RWPE2 (cell line): Measurements from ENCODE around the gene BICRAL.
"Not testable (repeated sequence)": the region's sequence is repeated elsewhere in the genome, so short reads cannot be mapped to it uniquely, and the experiment has no call there.

Experiments used
- ATAC-seq: fragments of 200-7000 bp; cut with Tn5 transposase; 3 replicates; pipeline ENCODE4 v1.9.1; 2021; ENCODE audit warnings: low read depth
- DNase-seq: peaks from one replicate; pipeline ENCODE4 v3.0.0-alpha.2; 2020; ENCODE audit warnings: low spot score
- H3K27ac ChIP-seq: fragments of 450-650 bp; 2 replicates; pipeline ENCODE4 v1.5.1; 2017; ENCODE audit warnings: mild to moderate bottlenecking; ENCODE audit not compliant: poor library complexity, severe bottlenecking
- H3K27me3 ChIP-seq: fragments of 250-450 bp; sonication (Bioruptor Pico); 2 replicates; pipeline ENCODE4 v1.5.1; 2021; ENCODE audit warnings: mild to moderate bottlenecking, moderate library complexity; ENCODE audit not compliant: insufficient read depth, poor library complexity, severe bottlenecking
- H3K36me3 ChIP-seq: fragments of 250-450 bp; sonication (Bioruptor Pico); 2 replicates; pipeline ENCODE4 v1.5.1; 2020; ENCODE audit warnings: low read depth, mild to moderate bottlenecking, moderate library complexity
- H3K4me1 ChIP-seq: fragments of 250-450 bp; sonication (Bioruptor Pico); 2 replicates; pipeline ENCODE4 v1.5.1; 2021; ENCODE audit warnings: mild to moderate bottlenecking, moderate library complexity; ENCODE audit not compliant: insufficient read depth, poor library complexity, severe bottlenecking
- H3K4me3 ChIP-seq: fragments of 250-450 bp; sonication (Bioruptor Pico); 2 replicates; pipeline ENCODE4 v1.5.1; 2021; ENCODE audit warnings: mild to moderate bottlenecking, moderate library complexity; ENCODE audit not compliant: severe bottlenecking
- H3K9me3 ChIP-seq: fragments of 250-450 bp; sonication (Bioruptor Pico); 2 replicates; pipeline ENCODE4 v1.5.1; 2021; ENCODE audit warnings: mild to moderate bottlenecking, moderate library complexity; ENCODE audit not compliant: severe bottlenecking
- TF ChIP-seq, protein P1 (sequence below): fragments of 450-650 bp; IDR thresholded peaks from one replicate; pipeline ENCODE4 v1.5.1; 2017; ENCODE audit warnings: mild to moderate bottlenecking, moderate library complexity; ENCODE audit not compliant: poor library complexity, severe bottlenecking

Gene BICRAL

DNA sequence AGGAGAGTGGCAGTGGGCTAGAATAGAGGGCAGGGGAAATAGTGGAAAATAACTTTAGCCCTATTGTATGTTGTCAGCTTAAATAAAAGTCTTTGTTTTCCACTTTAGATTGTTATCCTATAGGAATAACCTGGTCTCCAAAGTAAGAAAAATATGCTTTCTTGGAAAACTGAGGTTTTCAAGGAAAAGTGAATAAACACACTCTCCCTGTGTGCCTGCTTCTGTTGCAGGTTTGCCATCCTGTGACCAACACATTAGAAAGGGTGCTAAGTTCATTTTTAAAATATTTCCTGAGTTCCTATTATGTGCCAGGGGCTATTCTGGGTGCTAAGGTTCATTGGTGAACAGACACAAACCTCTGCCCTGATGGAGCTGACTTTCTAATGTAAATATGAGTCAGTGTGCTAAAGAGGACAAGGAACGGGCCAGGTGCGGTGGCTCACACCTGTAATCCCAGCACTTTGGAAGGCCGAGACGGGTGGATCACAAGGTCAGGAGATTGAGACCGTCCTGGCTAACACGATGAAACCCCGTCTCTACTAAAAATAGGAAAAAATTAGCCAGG lies 23.5 kb downstream of the BICRAL start:
- ATAC-seq (no peak; the same call in 2 of the 3 replicates), DNase-seq (no peak)
- TF ChIP-seq, protein P1, sequence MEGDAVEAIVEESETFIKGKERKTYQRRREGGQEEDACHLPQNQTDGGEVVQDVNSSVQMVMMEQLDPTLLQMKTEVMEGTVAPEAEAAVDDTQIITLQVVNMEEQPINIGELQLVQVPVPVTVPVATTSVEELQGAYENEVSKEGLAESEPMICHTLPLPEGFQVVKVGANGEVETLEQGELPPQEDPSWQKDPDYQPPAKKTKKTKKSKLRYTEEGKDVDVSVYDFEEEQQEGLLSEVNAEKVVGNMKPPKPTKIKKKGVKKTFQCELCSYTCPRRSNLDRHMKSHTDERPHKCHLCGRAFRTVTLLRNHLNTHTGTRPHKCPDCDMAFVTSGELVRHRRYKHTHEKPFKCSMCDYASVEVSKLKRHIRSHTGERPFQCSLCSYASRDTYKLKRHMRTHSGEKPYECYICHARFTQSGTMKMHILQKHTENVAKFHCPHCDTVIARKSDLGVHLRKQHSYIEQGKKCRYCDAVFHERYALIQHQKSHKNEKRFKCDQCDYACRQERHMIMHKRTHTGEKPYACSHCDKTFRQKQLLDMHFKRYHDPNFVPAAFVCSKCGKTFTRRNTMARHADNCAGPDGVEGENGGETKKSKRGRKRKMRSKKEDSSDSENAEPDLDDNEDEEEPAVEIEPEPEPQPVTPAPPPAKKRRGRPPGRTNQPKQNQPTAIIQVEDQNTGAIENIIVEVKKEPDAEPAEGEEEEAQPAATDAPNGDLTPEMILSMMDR = no peak
- H3K36me3 ChIP-seq = no peaks in the 10 kb centered on the region
- H3K4me1 ChIP-seq = peaks cover 8% of the 10 kb centered on the region
- H3K27me3 ChIP-seq = no peaks in the 10 kb centered on the region
- no peak overlapping the region for H3K4me3 ChIP-seq
- H3K27ac ChIP-seq = no peak overlapping the region
- no peaks in the 10 kb centered on the region for H3K9me3 ChIP-seq

DNA sequence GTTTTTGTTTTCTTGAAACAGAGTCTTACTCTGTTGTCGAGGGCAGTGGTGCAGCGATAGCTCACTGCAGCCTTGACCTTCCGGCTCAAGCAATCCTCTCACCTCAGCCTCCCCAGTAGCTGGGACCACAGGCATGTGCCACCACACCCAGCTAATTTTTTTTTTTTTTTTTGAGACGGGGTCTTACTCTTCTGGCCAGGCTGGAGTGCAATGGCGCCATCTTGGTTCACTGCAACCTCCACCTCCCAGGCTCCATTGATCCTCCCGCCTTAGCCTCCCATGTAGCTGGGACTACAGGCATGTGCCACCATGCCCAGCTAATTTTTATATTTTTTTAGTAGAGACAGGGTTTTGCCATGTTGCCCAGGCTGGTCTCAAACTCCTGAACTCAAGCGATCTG lies 24.5 kb downstream of the BICRAL start:
- H3K27ac ChIP-seq, H3K4me1 ChIP-seq, DNase-seq, ATAC-seq, H3K27me3 ChIP-seq, H3K9me3 ChIP-seq, H3K4me3 ChIP-seq, H3K36me3 ChIP-seq: not testable (repeated sequence)

DNA sequence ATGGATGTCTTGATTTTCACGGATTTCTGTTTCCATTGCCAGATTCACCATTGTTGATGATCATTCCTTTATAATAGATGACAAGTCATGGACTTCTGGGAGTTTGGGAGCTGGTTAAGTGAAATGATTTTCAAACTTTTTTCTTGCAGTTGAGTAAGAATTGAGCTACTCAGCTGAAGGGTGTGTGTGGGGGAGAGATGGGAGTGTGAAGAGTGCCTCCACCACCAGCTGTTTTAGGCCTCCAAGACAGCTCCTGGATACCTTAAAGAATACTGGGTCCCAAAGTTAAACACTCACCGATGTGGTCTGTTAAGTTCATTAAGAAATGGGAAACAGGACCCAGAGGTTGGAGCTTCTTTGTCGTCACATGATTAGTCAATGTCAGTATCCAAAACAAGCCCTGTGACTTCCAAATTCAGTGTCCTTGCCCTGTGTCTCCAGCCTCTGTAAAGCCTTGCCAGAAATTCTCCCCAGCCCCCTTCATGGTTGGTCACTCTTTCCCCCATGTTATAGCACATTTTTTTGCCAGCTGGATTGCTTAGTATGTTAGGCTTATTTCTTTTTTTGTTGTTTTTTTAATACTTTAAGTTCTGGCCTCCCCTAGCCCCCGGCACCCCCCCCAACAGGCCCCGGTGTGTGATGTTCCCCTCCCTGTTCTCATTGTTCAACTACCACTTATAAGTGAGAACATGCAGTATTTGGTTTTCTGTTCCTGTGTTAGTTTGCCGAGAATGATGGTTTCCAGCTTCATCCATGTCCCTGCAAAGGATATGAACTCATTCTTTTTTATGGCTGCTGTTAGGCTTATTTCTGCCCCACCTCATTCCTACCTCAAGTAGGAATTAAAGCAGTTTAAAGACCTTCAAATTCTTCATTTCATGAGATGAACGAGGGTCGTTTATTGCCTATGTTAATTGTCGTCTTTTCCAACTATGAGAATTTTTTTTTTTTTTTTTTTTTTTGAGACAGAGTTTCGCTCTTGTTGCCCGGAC lies 26.9 kb downstream of the BICRAL start:
- Histone ChIP-seq H3K4me1 (no peaks in the 10 kb centered on the region), H3K36me3 (no peaks in the 10 kb centered on the region), H3K9me3 (no peaks in the 10 kb centered on the region), H3K4me3 (no peak overlapping the region), H3K27ac (no peak overlapping the region), H3K27me3 (no peaks in the 10 kb centered on the region)
- TF ChIP-seq, protein P1 = no peak
- no peak for ATAC-seq
- DNase-seq = no peak

DNA sequence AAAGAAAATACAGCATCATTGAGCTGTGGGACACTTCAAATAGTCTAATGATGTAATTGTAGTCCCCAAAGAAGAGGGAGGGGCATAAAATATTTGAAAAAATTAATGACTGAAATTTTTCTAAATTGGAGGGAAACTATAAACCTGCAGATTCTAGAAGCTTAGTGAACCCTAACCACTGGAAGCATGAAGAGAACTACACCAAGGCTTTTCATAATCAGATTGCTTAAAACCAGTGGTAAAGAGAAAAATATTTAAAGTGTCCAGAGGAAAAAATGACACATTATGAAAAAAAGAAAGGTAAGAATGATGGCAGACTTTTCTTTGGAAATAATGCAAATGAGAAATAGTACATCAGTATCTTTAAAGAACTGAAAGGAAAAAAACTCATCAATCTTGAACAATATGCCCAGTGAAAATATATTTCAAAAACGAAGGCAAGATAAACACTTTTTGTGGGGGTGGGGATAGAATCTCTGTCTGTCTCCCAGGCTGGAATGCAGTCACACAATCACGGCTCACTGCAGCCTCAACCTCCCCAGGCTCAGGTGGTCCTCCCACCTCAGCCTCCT lies 31.3 kb downstream of the BICRAL start:
- Histone ChIP-seq H3K27me3 (no peaks in the 10 kb centered on the region), H3K9me3 (no peaks in the 10 kb centered on the region), H3K36me3 (no peaks in the 10 kb centered on the region), H3K27ac (no peak overlapping the region), H3K4me3 (no peak overlapping the region), H3K4me1 (no peaks in the 10 kb centered on the region)
- ATAC-seq (no peak), DNase-seq (no peak)
- TF ChIP-seq, protein P1 = no peak

DNA sequence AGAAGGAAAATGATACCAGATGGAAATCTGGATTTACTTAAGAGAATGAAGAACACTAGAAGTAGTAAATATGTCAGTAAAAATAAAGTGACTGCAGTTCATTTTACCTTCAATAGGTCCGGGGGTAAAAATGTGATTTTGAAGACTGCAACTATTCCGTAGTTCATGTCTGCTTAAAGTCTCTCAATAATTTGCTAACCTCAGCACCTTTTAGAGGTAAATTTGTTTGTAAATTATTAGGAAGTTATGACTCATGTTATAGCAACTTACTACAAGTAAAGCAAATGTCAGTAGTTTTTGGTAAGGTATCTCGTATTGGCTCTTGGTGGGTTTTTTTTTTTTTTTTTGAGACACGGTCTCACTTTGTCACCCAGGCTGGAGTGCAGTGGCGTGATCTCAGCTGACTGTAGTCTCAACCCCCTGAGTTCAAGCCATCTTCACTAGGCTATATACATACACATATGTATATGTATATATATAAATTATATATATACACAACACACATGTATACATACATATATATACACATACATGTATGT lies 32.1 kb downstream of the BICRAL start:
- no peaks in the 10 kb centered on the region for H3K4me1 ChIP-seq
- no peaks in the 10 kb centered on the region for H3K27me3 ChIP-seq
- no peak overlapping the region for H3K4me3 ChIP-seq
- H3K36me3 ChIP-seq = no peaks in the 10 kb centered on the region
- DNase-seq (no peak), ATAC-seq (no peak)
- no peak overlapping the region for H3K27ac ChIP-seq
- H3K9me3 ChIP-seq = no peaks in the 10 kb centered on the region
- TF ChIP-seq, protein P1 = no peak

DNA sequence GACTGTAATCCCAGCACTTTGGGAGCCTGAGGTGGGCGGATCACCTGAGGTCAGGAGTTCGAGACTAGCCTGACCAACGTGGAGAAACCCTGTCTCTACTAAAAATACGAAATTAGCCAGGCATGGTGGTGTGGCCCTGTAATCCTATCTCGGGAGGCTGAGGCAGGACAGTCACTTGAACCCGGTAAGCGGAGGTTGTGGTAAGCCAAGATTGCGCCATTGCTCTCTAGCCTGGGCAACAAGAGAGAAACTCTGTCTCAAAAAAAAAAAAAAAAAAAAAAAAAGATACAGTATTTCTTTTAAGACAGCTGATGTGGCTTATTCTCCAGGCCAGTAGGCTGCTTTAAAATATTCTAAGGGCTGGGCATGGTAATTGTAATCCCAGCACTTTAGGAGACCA lies 33.9 kb downstream of the BICRAL start:
- H3K9me3 ChIP-seq, H3K27me3 ChIP-seq, H3K4me3 ChIP-seq, DNase-seq, H3K36me3 ChIP-seq, H3K27ac ChIP-seq, ATAC-seq, H3K4me1 ChIP-seq: not testable (repeated sequence)
